Activated CD8-positive, alpha-beta memory T cell treated with anti-CD3 and anti-CD28 coated beads, Interleukin-2, amount 50 U/mL, for 4 hours (primary cell): ENCODE data around the gene SETD3.
A peak's percentile ranks its signal among the peaks of the same experiment; 100 is the strongest.

Experiments used
- DNase-seq: peaks from one replicate; pipeline ENCODE4 v3.0.0-alpha.2; 2020

Gene SETD3

GRCh38 chr14:99481745-99482099 lies 1.1 kb upstream of the SETD3 start:
- DNase-seq: no peak

- DNase-seq: peak; percentile 100
Observed at GRCh38 chr14:99480917-99481744, 472 bp upstream of the SETD3 start, which contains the start of gene CCNK. Gene CCNK (plus strand): TSS chr14:99481409. CDS start chr14:99492678, 11,269 bp downstream.

GRCh38 chr14:99479160-99479905 lies 1.3 kb downstream of the SETD3 start:
- DNase-seq: no peak

GRCh38 chr14:99478128-99478527 lies 2.5 kb downstream of the SETD3 start:
- no peak for DNase-seq

- no peak for DNase-seq
Observed at GRCh38 chr14:99476864-99477263, 3.8 kb downstream of the SETD3 start.

- DNase-seq: no peak
Observed at GRCh38 chr14:99475660-99476059, 5.0 kb downstream of the SETD3 start.

- no peak for DNase-seq
Observed at GRCh38 chr14:99475179-99475578, 5.5 kb downstream of the SETD3 start.

GRCh38 chr14:99473458-99473857 lies 7.2 kb downstream of the SETD3 start:
- DNase-seq: no peak

- no peak for DNase-seq
Observed at GRCh38 chr14:99472937-99473336, 7.7 kb downstream of the SETD3 start.

- no peak for DNase-seq
Observed at GRCh38 chr14:99471731-99472130, 8.9 kb downstream of the SETD3 start.

GRCh38 chr14:99468836-99469592 lies 11.6 kb downstream of the SETD3 start:
- DNase-seq: no peak

- DNase-seq: no peak
Observed at GRCh38 chr14:99468081-99468480, 12.6 kb downstream of the SETD3 start.

- DNase-seq: no peak
Observed at GRCh38 chr14:99467336-99468078, 13.2 kb downstream of the SETD3 start.

- no peak for DNase-seq
Observed at GRCh38 chr14:99466758-99467157, 13.9 kb downstream of the SETD3 start.

- no peak for DNase-seq
Observed at GRCh38 chr14:99465288-99465687, 15.4 kb downstream of the SETD3 start.

- DNase-seq: no peak
Observed at GRCh38 chr14:99463974-99464373, 16.7 kb downstream of the SETD3 start.

GRCh38 chr14:99462210-99462609 lies 18.4 kb downstream of the SETD3 start:
- DNase-seq: no peak

- no peak for DNase-seq
Observed at GRCh38 chr14:99461411-99462085, 19.1 kb downstream of the SETD3 start.

GRCh38 chr14:99460793-99461192 lies 19.9 kb downstream of the SETD3 start:
- DNase-seq: no peak

GRCh38 chr14:99459481-99460100 lies 21.1 kb downstream of the SETD3 start:
- DNase-seq: no peak

GRCh38 chr14:99454246-99454645 lies 26.4 kb downstream of the SETD3 start:
- no peak for DNase-seq

GRCh38 chr14:99452968-99453367 lies 27.7 kb downstream of the SETD3 start:
- no peak for DNase-seq
